Fibroblast of lung (primary cell): ENCODE data around the gene ANAPC2. TPM values are rescaled to one million over a fixed set of nuclear protein-coding genes. Genes with fewer than 3 reads are reported as not detected.
A peak's percentile ranks its signal among the peaks of the same experiment; 100 is the strongest.

Source experiments
- DNase-seq, 2 donors: peaks; one replicate each; pipeline versions ENCODE4 v3.0.0 to v3.0.0-alpha.2; 2010; ENCODE audit warnings: low read depth in 2 of 2
- H2AFZ ChIP-seq: 2 replicates; pipeline ENCODE4 v1.5.1; 2012; ENCODE audit warnings: low read length, control low read depth, inconsistent platforms
- H3K27ac ChIP-seq: 2 replicates; pipeline ENCODE4 v1.5.1; 2011; ENCODE audit warnings: low read length, control low read depth; ENCODE audit not compliant: insufficient read depth
- H3K27me3 ChIP-seq: 2 replicates; pipeline ENCODE4 v1.5.1; 2011; ENCODE audit warnings: mild to moderate bottlenecking, low read length; ENCODE audit not compliant: control insufficient read depth, insufficient read depth
- H3K36me3 ChIP-seq: 2 replicates; pipeline ENCODE4 v1.5.1; 2011; ENCODE audit warnings: low read length; ENCODE audit not compliant: control insufficient read depth, insufficient read depth
- H3K4me1 ChIP-seq: 2 replicates; pipeline ENCODE4 v1.5.1; 2011; ENCODE audit warnings: low read length; ENCODE audit not compliant: control insufficient read depth, insufficient read depth; ENCODE audit errors: extremely low read depth
- H3K4me2 ChIP-seq: 2 replicates; pipeline ENCODE4 v1.5.1; 2011; ENCODE audit warnings: low read length, control low read depth; ENCODE audit not compliant: insufficient read depth; ENCODE audit errors: extremely low read depth
- H3K4me3 ChIP-seq, 4 experiments: fragments of 200-600 bp in 1 of 4; sonication (generic) in 1 of 4; replicated peaks in 1 of 4; 2 replicates each; pipeline ENCODE4 v1.5.1; 2011 to 2016; ENCODE audit warnings: low read length in 4 of 4, low read depth in 3 of 4, mild to moderate bottlenecking in 3 of 4, control low read depth in 2 of 4, inconsistent platforms in 1 of 4, mixed read lengths in 1 of 4; ENCODE audit not compliant: insufficient read depth in 1 of 4; ENCODE audit errors: control extremely low read depth in 1 of 4
- H3K79me2 ChIP-seq: 2 replicates; pipeline ENCODE4 v1.5.1; 2012; ENCODE audit warnings: mild to moderate bottlenecking, low read length, inconsistent platforms; ENCODE audit not compliant: control insufficient read depth, insufficient read depth
- H3K9ac ChIP-seq: 2 replicates; pipeline ENCODE4 v1.5.1; 2011; ENCODE audit warnings: mild to moderate bottlenecking, low read length, control low read depth; ENCODE audit not compliant: insufficient read depth
- H3K9me3 ChIP-seq: 2 replicates; pipeline ENCODE4 v1.5.1; 2012; ENCODE audit warnings: low read depth, low read length; ENCODE audit not compliant: control insufficient read depth, insufficient read depth
- H4K20me1 ChIP-seq: 2 replicates; pipeline ENCODE4 v1.5.1; 2011; ENCODE audit warnings: low read length; ENCODE audit not compliant: control insufficient read depth, insufficient read depth; ENCODE audit errors: extremely low read depth
- CTCF ChIP-seq, 2 donors: IDR thresholded peaks in 1 of 2; conservative IDR thresholded peaks in 1 of 2; 1 replicate in 1 of 2; 2 replicates in 1 of 2; pipeline ENCODE4 v1.5.1; 2011 to 2012; ENCODE audit warnings: low read length in 2 of 2, control low read depth in 1 of 2, inconsistent platforms in 1 of 2, low read depth in 1 of 2, mild to moderate bottlenecking in 1 of 2
- EZH2 ChIP-seq: IDR thresholded peaks from 2 replicates; pipeline ENCODE4 v1.5.1; 2012; ENCODE audit warnings: low read length, control low read depth, mild to moderate bottlenecking; ENCODE audit errors: missing control alignments
- polyA plus RNA-seq, 2 donors: library from polyadenylated mRNA; depleted of rRNA in 1 of 2; stranded (reverse) in 1 of 2; unstranded in 1 of 2; fragments of >200 nt; gene quantifications; 2 replicates each; pipeline ENCODE4 v1.2.1, GENCODE V29; 2011 to 2012; ENCODE audit warnings: missing spikeins in 1 of 2
- total RNA-seq: library from RNA; depleted of rRNA; stranded (reverse); fragments of >200 nt; gene quantifications from 2 replicates; pipeline ENCODE4 v1.2.1, GENCODE V29; 2014

Gene ANAPC2
- total and polyA plus RNA-seq, 2 donors (not counting 1 experiment from before 2014, with no cell fraction given): 9.1 to 18.0 TPM

- peak overlapping the region; percentile 43 for H2AFZ ChIP-seq
- peak overlapping the region in 2 of 4 experiments; percentile 33 to 37 for H3K4me3 ChIP-seq
- H3K27ac ChIP-seq: no peak overlapping the region
- H3K4me2 ChIP-seq: peak overlapping the region; percentile 62
- H3K9me3 ChIP-seq: no peaks in the 10 kb centered on the region
- H3K79me2 ChIP-seq: no peaks in the 10 kb centered on the region
- H3K4me1 ChIP-seq: no peaks in the 10 kb centered on the region
- no peaks in the 10 kb centered on the region for H3K36me3 ChIP-seq
- peaks cover 23% of the 10 kb centered on the region for H3K27me3 ChIP-seq
- H3K9ac ChIP-seq: peak overlapping the region; percentile 42
- H4K20me1 ChIP-seq: no peaks in the 10 kb centered on the region
- peak in 1 of 2 donors; percentile 44 for DNase-seq
- no peak for TF ChIP-seq CTCF (conservative IDR thresholded peaks at IDR 0.05 in 1 of 2, IDR thresholded peaks at IDR 0.05 in 1 of 2; ENCODE audit: low read depth in 1 of 2, low read length in 2 of 2)
- no peak for TF ChIP-seq EZH2
These were observed 31.6 kb downstream of the ANAPC2 start for GRCh38 chr9:137156567-137157375.

GRCh38 chr9:137152844-137153405 lies 35.4 kb downstream of the ANAPC2 start:
- Histone ChIP-seq H3K9ac (no peak overlapping the region), H3K36me3 (no peaks in the 10 kb centered on the region), H2AFZ (no peak overlapping the region), H3K27me3 (peaks cover 5% of the 10 kb centered on the region), H3K79me2 (no peaks in the 10 kb centered on the region), H3K4me1 (no peaks in the 10 kb centered on the region), H3K4me3 (no peak overlapping the region), H3K4me2 (no peak overlapping the region), H4K20me1 (no peaks in the 10 kb centered on the region), H3K9me3 (no peaks in the 10 kb centered on the region), H3K27ac (no peak overlapping the region)
- TF ChIP-seq CTCF (conservative IDR thresholded peaks at IDR 0.05 in 1 of 2, IDR thresholded peaks at IDR 0.05 in 1 of 2; ENCODE audit: low read depth in 1 of 2, low read length in 2 of 2) (no peak), EZH2 (no peak)
- no peak for DNase-seq

GRCh38 chr9:137150617-137151457 lies 37.5 kb downstream of the ANAPC2 start:
- Histone ChIP-seq H3K4me3 (no peak overlapping the region), H4K20me1 (no peaks in the 10 kb centered on the region), H2AFZ (no peak overlapping the region), H3K9me3 (no peaks in the 10 kb centered on the region), H3K4me2 (no peak overlapping the region), H3K4me1 (no peaks in the 10 kb centered on the region), H3K9ac (no peak overlapping the region), H3K27me3 (peaks cover 2% of the 10 kb centered on the region), H3K36me3 (no peaks in the 10 kb centered on the region), H3K79me2 (no peaks in the 10 kb centered on the region), H3K27ac (no peak overlapping the region)
- DNase-seq: peak in 1 of 2 donors; percentile 36
- TF ChIP-seq CTCF (conservative IDR thresholded peaks at IDR 0.05 in 1 of 2, IDR thresholded peaks at IDR 0.05 in 1 of 2; ENCODE audit: low read depth in 1 of 2, low read length in 2 of 2) (no peak), EZH2 (no peak)
